Measurements from ENCODE around the gene CCDC24. TPM values are rescaled to one million over a fixed set of nuclear protein-coding genes. Genes with fewer than 3 reads are reported as not detected.

Gene CCDC24
- total and polyA plus RNA-seq, 9 of the 15 experiments (the other 6 are each of a cell fraction or from before 2014, with no cell fraction given): 0.31 to 4.5 (median 1.5) TPM

DNA sequence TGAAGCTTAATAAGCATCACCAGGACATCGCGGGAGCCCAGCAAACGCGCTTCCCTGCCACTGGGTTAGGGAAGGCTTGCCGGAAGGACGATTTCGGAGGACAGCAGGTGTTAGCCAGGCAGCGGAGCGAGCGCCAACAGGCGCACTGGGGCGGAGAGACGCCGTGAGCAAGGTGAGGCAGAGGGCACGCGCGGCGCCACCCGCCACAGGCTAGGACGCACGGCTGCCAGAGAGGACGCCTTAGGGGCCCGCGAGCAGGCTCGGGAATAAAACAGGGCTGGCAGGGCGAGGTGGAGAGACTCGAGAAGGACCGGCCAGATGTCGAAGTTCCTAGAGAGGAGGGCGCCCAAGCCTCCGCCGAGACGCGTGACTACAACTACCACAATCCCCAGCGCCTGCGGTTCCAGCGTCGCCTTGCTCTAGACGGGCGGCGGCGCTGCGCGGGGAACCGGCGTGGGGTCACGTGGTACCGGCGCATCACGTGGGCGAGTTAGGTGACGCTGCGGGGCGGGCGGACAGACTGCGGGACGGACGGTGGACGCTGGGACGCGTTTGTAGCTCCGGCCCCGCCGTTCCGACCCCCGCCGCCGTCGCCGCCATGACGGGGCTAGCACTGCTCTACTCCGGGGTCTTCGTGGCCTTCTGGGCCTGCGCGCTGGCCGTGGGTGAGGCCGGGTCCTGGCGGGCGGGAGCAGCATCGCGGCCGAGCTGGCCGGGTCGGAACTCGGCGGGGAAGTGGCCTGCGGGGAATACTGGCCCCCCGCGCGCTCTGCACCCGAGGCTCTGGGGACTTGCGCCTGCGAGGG, 16.8 kb upstream of the CCDC24 start, which contains the start of gene ATP6V0B (continued):
- TF ChIP-seq, protein P1, sequence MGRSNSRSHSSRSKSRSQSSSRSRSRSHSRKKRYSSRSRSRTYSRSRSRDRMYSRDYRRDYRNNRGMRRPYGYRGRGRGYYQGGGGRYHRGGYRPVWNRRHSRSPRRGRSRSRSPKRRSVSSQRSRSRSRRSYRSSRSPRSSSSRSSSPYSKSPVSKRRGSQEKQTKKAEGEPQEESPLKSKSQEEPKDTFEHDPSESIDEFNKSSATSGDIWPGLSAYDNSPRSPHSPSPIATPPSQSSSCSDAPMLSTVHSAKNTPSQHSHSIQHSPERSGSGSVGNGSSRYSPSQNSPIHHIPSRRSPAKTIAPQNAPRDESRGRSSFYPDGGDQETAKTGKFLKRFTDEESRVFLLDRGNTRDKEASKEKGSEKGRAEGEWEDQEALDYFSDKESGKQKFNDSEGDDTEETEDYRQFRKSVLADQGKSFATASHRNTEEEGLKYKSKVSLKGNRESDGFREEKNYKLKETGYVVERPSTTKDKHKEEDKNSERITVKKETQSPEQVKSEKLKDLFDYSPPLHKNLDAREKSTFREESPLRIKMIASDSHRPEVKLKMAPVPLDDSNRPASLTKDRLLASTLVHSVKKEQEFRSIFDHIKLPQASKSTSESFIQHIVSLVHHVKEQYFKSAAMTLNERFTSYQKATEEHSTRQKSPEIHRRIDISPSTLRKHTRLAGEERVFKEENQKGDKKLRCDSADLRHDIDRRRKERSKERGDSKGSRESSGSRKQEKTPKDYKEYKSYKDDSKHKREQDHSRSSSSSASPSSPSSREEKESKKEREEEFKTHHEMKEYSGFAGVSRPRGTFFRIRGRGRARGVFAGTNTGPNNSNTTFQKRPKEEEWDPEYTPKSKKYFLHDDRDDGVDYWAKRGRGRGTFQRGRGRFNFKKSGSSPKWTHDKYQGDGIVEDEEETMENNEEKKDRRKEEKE (IDR thresholded peaks at IDR 0.05; ENCODE audit: borderline replicate concordance in 1 of 2, control insufficient read depth in 1 of 2, low read depth in 2 of 2, low read length in 1 of 2): no peak
- TF ChIP-seq ZNF224 (CRISPR knock-in tag; IDR thresholded peaks at IDR 0.05) (no peak), ZKSCAN8 (CRISPR knock-in tag; IDR thresholded peaks at IDR 0.05) (no peak), ZFP1 (CRISPR knock-in tag; IDR thresholded peaks at IDR 0.05) (0 out of 2 replicates have a peak, but pooled peaks have one; percentile 41), C11orf30 (IDR thresholded peaks at IDR 0.05; ENCODE audit: low read depth) (peak; percentile 92), ZNF77 (CRISPR knock-in tag; IDR thresholded peaks at IDR 0.05) (no peak), ZNF584 (CRISPR knock-in tag; IDR thresholded peaks at IDR 0.05; ENCODE audit: low read depth) (0 out of 2 replicates have a peak, but pooled peaks have one; percentile 70), U2AF1 (optimal IDR thresholded peaks at IDR 0.05; ENCODE audit: low read depth, low read length) (peak; percentile 77), RAD21 (CRISPR knock-in tag; conservative IDR thresholded peaks at IDR 0.05 in 1 of 2, IDR thresholded peaks at IDR 0.05 in 1 of 2) (0 out of 4 replicates have a peak, but pooled peaks of 1 of the 2 experiments have one; percentile 13)
- TF ChIP-seq, protein P2, sequence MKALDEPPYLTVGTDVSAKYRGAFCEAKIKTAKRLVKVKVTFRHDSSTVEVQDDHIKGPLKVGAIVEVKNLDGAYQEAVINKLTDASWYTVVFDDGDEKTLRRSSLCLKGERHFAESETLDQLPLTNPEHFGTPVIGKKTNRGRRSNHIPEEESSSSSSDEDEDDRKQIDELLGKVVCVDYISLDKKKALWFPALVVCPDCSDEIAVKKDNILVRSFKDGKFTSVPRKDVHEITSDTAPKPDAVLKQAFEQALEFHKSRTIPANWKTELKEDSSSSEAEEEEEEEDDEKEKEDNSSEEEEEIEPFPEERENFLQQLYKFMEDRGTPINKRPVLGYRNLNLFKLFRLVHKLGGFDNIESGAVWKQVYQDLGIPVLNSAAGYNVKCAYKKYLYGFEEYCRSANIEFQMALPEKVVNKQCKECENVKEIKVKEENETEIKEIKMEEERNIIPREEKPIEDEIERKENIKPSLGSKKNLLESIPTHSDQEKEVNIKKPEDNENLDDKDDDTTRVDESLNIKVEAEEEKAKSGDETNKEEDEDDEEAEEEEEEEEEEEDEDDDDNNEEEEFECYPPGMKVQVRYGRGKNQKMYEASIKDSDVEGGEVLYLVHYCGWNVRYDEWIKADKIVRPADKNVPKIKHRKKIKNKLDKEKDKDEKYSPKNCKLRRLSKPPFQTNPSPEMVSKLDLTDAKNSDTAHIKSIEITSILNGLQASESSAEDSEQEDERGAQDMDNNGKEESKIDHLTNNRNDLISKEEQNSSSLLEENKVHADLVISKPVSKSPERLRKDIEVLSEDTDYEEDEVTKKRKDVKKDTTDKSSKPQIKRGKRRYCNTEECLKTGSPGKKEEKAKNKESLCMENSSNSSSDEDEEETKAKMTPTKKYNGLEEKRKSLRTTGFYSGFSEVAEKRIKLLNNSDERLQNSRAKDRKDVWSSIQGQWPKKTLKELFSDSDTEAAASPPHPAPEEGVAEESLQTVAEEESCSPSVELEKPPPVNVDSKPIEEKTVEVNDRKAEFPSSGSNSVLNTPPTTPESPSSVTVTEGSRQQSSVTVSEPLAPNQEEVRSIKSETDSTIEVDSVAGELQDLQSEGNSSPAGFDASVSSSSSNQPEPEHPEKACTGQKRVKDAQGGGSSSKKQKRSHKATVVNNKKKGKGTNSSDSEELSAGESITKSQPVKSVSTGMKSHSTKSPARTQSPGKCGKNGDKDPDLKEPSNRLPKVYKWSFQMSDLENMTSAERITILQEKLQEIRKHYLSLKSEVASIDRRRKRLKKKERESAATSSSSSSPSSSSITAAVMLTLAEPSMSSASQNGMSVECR (CRISPR knock-in tag; IDR thresholded peaks at IDR 0.05): peak; percentile 85; the same call in 1 of the 2 replicates
- TF ChIP-seq, protein P3, sequence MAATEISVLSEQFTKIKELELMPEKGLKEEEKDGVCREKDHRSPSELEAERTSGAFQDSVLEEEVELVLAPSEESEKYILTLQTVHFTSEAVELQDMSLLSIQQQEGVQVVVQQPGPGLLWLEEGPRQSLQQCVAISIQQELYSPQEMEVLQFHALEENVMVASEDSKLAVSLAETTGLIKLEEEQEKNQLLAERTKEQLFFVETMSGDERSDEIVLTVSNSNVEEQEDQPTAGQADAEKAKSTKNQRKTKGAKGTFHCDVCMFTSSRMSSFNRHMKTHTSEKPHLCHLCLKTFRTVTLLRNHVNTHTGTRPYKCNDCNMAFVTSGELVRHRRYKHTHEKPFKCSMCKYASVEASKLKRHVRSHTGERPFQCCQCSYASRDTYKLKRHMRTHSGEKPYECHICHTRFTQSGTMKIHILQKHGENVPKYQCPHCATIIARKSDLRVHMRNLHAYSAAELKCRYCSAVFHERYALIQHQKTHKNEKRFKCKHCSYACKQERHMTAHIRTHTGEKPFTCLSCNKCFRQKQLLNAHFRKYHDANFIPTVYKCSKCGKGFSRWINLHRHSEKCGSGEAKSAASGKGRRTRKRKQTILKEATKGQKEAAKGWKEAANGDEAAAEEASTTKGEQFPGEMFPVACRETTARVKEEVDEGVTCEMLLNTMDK (IDR thresholded peaks at IDR 0.05; ENCODE audit: borderline replicate concordance, insufficient read depth, low read depth, low read length, poor library complexity, severe bottlenecking): peak; percentile 61
- TF ChIP-seq, protein P4, sequence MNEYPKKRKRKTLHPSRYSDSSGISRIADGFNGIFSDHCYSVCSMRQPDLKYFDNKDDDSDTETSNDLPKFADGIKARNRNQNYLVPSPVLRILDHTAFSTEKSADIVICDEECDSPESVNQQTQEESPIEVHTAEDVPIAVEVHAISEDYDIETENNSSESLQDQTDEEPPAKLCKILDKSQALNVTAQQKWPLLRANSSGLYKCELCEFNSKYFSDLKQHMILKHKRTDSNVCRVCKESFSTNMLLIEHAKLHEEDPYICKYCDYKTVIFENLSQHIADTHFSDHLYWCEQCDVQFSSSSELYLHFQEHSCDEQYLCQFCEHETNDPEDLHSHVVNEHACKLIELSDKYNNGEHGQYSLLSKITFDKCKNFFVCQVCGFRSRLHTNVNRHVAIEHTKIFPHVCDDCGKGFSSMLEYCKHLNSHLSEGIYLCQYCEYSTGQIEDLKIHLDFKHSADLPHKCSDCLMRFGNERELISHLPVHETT (CRISPR knock-in tag; conservative IDR thresholded peaks at IDR 0.05 in 1 of 2, IDR thresholded peaks at IDR 0.05 in 1 of 2): peak in 1 of 2 experiments; percentile 97; a peak in 2 of 4 replicates
